Skeletal muscle satellite cell (primary cell): ENCODE measurements around the gene CTPS2.
"Not testable (repeated sequence)": the region's sequence is repeated elsewhere in the genome, so short reads cannot be mapped to it uniquely, and the experiment has no call there.

Experiments used
- H3K27me3 ChIP-seq: 2 replicates; pipeline ENCODE4 v1.7.0; 2013; ENCODE audit warnings: low read length; ENCODE audit not compliant: control insufficient read depth, insufficient read depth
- H3K36me3 ChIP-seq: 2 replicates; pipeline ENCODE4 v1.7.0; 2013; ENCODE audit warnings: mild to moderate bottlenecking, control low read depth, low read length; ENCODE audit not compliant: insufficient read depth
- H3K4me1 ChIP-seq: 2 replicates; pipeline ENCODE4 v1.7.0; 2013; ENCODE audit warnings: low read length; ENCODE audit not compliant: control insufficient read depth, insufficient read depth
- H3K4me2 ChIP-seq: 2 replicates; pipeline ENCODE4 v1.7.0; 2013; ENCODE audit warnings: mild to moderate bottlenecking, low read length
- H3K4me3 ChIP-seq: 2 replicates; pipeline ENCODE4 v1.7.0; 2013; ENCODE audit warnings: low read length
- H3K9ac ChIP-seq: 2 replicates; pipeline ENCODE4 v1.7.0; 2013; ENCODE audit warnings: mild to moderate bottlenecking, low read depth, low read length, moderate library complexity
- H3K9me3 ChIP-seq: replicated peaks from 2 replicates; pipeline ENCODE4 v1.7.0; 2013; ENCODE audit warnings: mild to moderate bottlenecking, control low read depth, low read length

Gene CTPS2

GRCh38 chrX:16593801-16594200 lies 118.7 kb downstream of the CTPS2 start:
- H3K9me3 ChIP-seq = no peaks in the 10 kb centered on the region
- H3K4me2 ChIP-seq = no peak overlapping the region
- no peaks in the 10 kb centered on the region for H3K36me3 ChIP-seq
- no peak overlapping the region for H3K4me3 ChIP-seq
- no peaks in the 10 kb centered on the region for H3K27me3 ChIP-seq
- H3K4me1 ChIP-seq = peaks cover 8% of the 10 kb centered on the region
- no peak overlapping the region for H3K9ac ChIP-seq

GRCh38 chrX:16592194-16592770 lies 120.2 kb downstream of the CTPS2 start:
- no peak overlapping the region for H3K4me3 ChIP-seq
- peaks cover 8% of the 10 kb centered on the region for H3K4me1 ChIP-seq
- H3K4me2 ChIP-seq = no peak overlapping the region
- no peaks in the 10 kb centered on the region for H3K36me3 ChIP-seq
- no peaks in the 10 kb centered on the region for H3K9me3 ChIP-seq
- H3K9ac ChIP-seq = no peak overlapping the region
- H3K27me3 ChIP-seq = no peaks in the 10 kb centered on the region

- no peaks in the 10 kb centered on the region for H3K27me3 ChIP-seq
- H3K4me2 ChIP-seq = no peak overlapping the region
- no peaks in the 10 kb centered on the region for H3K36me3 ChIP-seq
- H3K4me3 ChIP-seq = no peak overlapping the region
- no peak overlapping the region for H3K9ac ChIP-seq
- H3K9me3 ChIP-seq = no peaks in the 10 kb centered on the region
- H3K4me1 ChIP-seq = peaks cover 8% of the 10 kb centered on the region
Measured at GRCh38 chrX:16589826-16590225, 122.6 kb downstream of the CTPS2 start.

- no peaks in the 10 kb centered on the region for H3K9me3 ChIP-seq
- no peak overlapping the region for H3K4me2 ChIP-seq
- no peaks in the 10 kb centered on the region for H3K36me3 ChIP-seq
- H3K4me1 ChIP-seq = peaks cover 8% of the 10 kb centered on the region
- no peaks in the 10 kb centered on the region for H3K27me3 ChIP-seq
- H3K9ac ChIP-seq = no peak overlapping the region
- H3K4me3 ChIP-seq = no peak overlapping the region
Measured at GRCh38 chrX:16589211-16589610, 123.3 kb downstream of the CTPS2 start.

- Histone ChIP-seq H3K36me3 (no peaks in the 10 kb centered on the region), H3K4me2 (no peak overlapping the region), H3K9ac (no peak overlapping the region), H3K9me3 (no peaks in the 10 kb centered on the region), H3K4me3 (no peak overlapping the region), H3K4me1 (peaks cover 8% of the 10 kb centered on the region), H3K27me3 (no peaks in the 10 kb centered on the region)
Measured at GRCh38 chrX:16588266-16588665, 124.2 kb downstream of the CTPS2 start.

GRCh38 chrX:16587836-16588235 lies 124.6 kb downstream of the CTPS2 start:
- H3K4me1 ChIP-seq = peaks cover 8% of the 10 kb centered on the region
- no peak overlapping the region for H3K4me3 ChIP-seq
- no peaks in the 10 kb centered on the region for H3K9me3 ChIP-seq
- no peak overlapping the region for H3K4me2 ChIP-seq
- H3K9ac ChIP-seq = no peak overlapping the region
- no peaks in the 10 kb centered on the region for H3K36me3 ChIP-seq
- H3K27me3 ChIP-seq = no peaks in the 10 kb centered on the region

GRCh38 chrX:16586377-16587112 lies 125.9 kb downstream of the CTPS2 start:
- Histone ChIP-seq H3K4me1 (peaks cover 8% of the 10 kb centered on the region), H3K9ac (no peak overlapping the region), H3K36me3 (no peaks in the 10 kb centered on the region), H3K9me3 (no peaks in the 10 kb centered on the region), H3K4me2 (no peak overlapping the region), H3K4me3 (no peak overlapping the region), H3K27me3 (no peaks in the 10 kb centered on the region)

GRCh38 chrX:16585486-16586376 lies 126.7 kb downstream of the CTPS2 start:
- no peaks in the 10 kb centered on the region for H3K9me3 ChIP-seq
- no peaks in the 10 kb centered on the region for H3K27me3 ChIP-seq
- no peak overlapping the region for H3K4me3 ChIP-seq
- no peaks in the 10 kb centered on the region for H3K36me3 ChIP-seq
- H3K4me1 ChIP-seq = peaks cover 8% of the 10 kb centered on the region
- no peak overlapping the region for H3K4me2 ChIP-seq
- H3K9ac ChIP-seq = no peak overlapping the region

- H3K36me3 ChIP-seq, H3K4me3 ChIP-seq, H3K4me2 ChIP-seq, H3K9ac ChIP-seq, H3K27me3 ChIP-seq, H3K4me1 ChIP-seq, H3K9me3 ChIP-seq: not testable (repeated sequence)
Measured at GRCh38 chrX:16580004-16580797, 132.3 kb downstream of the CTPS2 start.

GRCh38 chrX:16579517-16579916 lies 133.0 kb downstream of the CTPS2 start:
- peaks cover 7% of the 10 kb centered on the region for H3K4me1 ChIP-seq
- no peak overlapping the region for H3K4me2 ChIP-seq
- H3K9ac ChIP-seq = no peak overlapping the region
- no peaks in the 10 kb centered on the region for H3K9me3 ChIP-seq
- H3K36me3 ChIP-seq = no peaks in the 10 kb centered on the region
- H3K4me3 ChIP-seq = no peak overlapping the region
- H3K27me3 ChIP-seq = no peaks in the 10 kb centered on the region

GRCh38 chrX:16578218-16578617 lies 134.3 kb downstream of the CTPS2 start:
- H3K4me3 ChIP-seq = no peak overlapping the region
- H3K27me3 ChIP-seq = no peaks in the 10 kb centered on the region
- no peak overlapping the region for H3K4me2 ChIP-seq
- H3K9ac ChIP-seq = no peak overlapping the region
- H3K36me3 ChIP-seq = no peaks in the 10 kb centered on the region
- no peaks in the 10 kb centered on the region for H3K9me3 ChIP-seq
- peaks cover 14% of the 10 kb centered on the region for H3K4me1 ChIP-seq
